Measurements from ENCODE around the gene MAD2L1BP.

Gene MAD2L1BP

GRCh38 chr6:43683708-43684455, 48.2 kb downstream of the MAD2L1BP start:
- no peak for DNase-seq (ENCODE audit: low read depth, low spot score)

DNA sequence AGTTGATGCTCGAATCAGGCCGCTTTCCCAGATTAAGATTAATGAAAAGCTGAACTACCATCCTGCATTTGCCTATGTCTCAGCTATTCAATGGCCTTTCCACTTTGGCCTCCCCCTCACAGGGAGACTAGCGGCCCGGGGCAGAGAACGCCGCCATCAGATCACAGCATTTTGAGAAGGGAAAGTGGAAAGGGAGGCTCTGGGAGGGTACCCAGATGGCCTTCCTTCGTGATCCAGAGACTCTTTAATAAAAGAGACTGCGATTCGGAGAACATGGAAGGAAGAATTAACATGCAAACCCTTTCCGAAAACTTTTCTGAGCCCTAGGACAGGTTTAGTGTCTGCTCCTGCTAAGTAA, 51.4 kb downstream of the MAD2L1BP start:
- DNase-seq (ENCODE audit: low read depth, low spot score) = no peak

DNA sequence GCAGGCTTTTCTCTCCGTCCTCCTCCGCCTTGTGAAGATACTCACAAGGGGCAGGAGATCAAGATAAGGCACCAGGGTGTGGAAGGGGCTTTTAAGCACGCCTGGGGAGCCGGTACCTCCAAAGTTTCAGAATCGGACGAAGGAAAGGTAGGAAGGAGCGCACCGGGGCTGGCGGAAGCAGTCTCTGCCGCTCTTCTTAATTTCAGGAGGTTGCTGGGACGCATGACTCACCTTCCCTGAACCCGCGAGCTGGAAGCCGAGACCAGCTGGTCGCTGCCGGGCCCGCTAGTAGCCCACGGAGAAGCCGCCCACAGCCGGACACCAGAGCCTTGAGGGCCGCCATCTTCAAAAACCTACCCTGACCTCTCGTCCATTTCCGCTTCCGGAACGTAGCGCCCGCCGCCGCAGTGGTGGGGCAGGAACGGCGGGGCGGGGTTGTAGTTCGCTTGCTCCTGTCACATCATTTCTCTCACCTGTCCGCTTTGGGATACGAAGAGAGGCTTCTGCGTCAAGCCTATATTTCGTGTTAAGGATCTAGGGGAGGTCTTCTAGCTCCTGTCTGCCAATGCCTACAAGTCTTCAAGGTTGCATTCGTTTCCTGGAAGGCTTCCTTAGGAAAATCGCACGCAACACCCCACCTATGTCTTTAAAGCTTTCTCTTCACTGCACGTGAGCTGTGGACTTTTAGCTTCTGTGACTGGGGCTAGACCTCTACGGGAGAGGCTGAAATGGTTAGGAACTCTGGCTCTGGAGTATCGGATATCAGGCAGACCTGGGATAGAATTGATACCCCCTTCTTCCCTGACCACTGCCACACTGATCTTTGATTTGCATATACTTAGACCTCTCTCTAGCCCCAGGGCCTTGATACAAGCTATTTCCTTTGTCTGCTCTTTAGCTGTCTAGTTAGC, 52.1 kb downstream of the MAD2L1BP start, which contains the start of gene MRPS18A:
Gene MRPS18A (minus strand): TSS at position 355 of the 911 bp plus-strand sequence. CDS start 12 bp downstream, at position 343.
- DNase-seq (ENCODE audit: low read depth, low spot score) = no peak

DNA sequence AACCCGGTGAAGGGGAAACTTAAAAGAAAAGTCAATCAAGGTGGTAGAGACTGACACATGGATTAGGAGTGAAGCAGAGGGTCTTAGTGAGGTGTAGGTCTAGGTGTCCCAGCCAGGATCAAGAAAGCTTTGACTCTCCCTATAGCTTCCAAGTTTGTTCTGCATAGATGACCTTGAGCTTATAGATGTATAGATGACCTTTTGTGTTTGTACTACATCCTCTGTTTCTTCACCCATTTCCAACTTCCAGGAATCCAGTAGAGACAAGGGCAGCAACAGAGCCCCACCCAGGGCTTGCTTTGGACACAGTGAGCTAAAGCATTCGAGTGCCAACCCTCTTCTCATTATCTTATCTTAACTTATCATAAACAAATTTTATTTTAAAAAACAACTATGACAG, 53.8 kb downstream of the MAD2L1BP start:
- no peak for DNase-seq (ENCODE audit: low read depth, low spot score)

All from smooth muscle cell of the brain vasculature (primary cell).